GM23338 (cell line): ENCODE results near the gene SH2D1A. TPM values are rescaled to one million over a fixed set of nuclear protein-coding genes. Genes with fewer than 3 reads are reported as not detected.

Experiments
- EZH2 ChIP-seq: fragments of 200-600 bp; sonication (generic); IDR thresholded peaks from one replicate; pipeline ENCODE4 v1.8.0; 2017; ENCODE audit warnings: antibody characterized with exemption, mild to moderate bottlenecking, low read depth; ENCODE audit not compliant: unreplicated experiment
- EZH2phosphoT487 ChIP-seq: fragments of 200-600 bp; sonication (generic); IDR thresholded peaks from one replicate; pipeline ENCODE4 v1.8.1; 2018; ENCODE audit warnings: antibody characterized with exemption; ENCODE audit not compliant: unreplicated experiment
- JUNB ChIP-seq: IDR thresholded peaks from one replicate; pipeline ENCODE4 v1.6.1; 2016; ENCODE audit warnings: antibody characterized with exemption; ENCODE audit not compliant: unreplicated experiment
- NANOG ChIP-seq: IDR thresholded peaks from 2 replicates; pipeline ENCODE4 v1.6.1; 2016; ENCODE audit warnings: antibody characterized with exemption, borderline replicate concordance
- STAT1 ChIP-seq: IDR thresholded peaks from one replicate; pipeline ENCODE4 v1.6.1; 2016; ENCODE audit warnings: antibody characterized with exemption; ENCODE audit not compliant: unreplicated experiment
- ZNF114 ChIP-seq: fragments of 250-450 bp; sonication (Bioruptor Pico); IDR thresholded peaks from 2 replicates; pipeline ENCODE4 v1.5.0; 2020; ENCODE audit warnings: mild to moderate bottlenecking, moderate library complexity
- polyA plus RNA-seq: library from polyadenylated mRNA; unstranded; fragments of >200 nt; fragmentation: Nextera tagmentation; extraction: Ambion mirVana; gene quantifications from 2 replicates; pipeline ENCODE4 v1.2.1, GENCODE V29; 2016
- small RNA-seq: library from RNA; depleted of rRNA; stranded (forward); fragments of <200 nt; gene quantifications from one replicate; pipeline ENCODE3, GENCODE V24; 2014; ENCODE audit warnings: low replicate concordance
- total RNA-seq: library from RNA; depleted of rRNA; stranded (reverse); fragments of >200 nt; shearing (Covaris generic); gene quantifications from 2 replicates; pipeline ENCODE4 v1.2.3, GENCODE V29; 2014; rRNA removed
- TF ChIP-seq, protein P1 (sequence below): IDR thresholded peaks from one replicate; pipeline ENCODE4 v1.6.1; 2018; ENCODE audit warnings: antibody characterized with exemption; ENCODE audit not compliant: unreplicated experiment
- TF ChIP-seq, protein P2 (sequence below): fragments of 250-450 bp; sonication (Bioruptor Pico); IDR thresholded peaks from 2 replicates; pipeline ENCODE4 v1.5.0; 2020; ENCODE audit warnings: mild to moderate bottlenecking, moderate library complexity

Gene SH2D1A
- total and polyA plus RNA-seq, 2 experiments from 2014 or later, result not detected

DNA sequence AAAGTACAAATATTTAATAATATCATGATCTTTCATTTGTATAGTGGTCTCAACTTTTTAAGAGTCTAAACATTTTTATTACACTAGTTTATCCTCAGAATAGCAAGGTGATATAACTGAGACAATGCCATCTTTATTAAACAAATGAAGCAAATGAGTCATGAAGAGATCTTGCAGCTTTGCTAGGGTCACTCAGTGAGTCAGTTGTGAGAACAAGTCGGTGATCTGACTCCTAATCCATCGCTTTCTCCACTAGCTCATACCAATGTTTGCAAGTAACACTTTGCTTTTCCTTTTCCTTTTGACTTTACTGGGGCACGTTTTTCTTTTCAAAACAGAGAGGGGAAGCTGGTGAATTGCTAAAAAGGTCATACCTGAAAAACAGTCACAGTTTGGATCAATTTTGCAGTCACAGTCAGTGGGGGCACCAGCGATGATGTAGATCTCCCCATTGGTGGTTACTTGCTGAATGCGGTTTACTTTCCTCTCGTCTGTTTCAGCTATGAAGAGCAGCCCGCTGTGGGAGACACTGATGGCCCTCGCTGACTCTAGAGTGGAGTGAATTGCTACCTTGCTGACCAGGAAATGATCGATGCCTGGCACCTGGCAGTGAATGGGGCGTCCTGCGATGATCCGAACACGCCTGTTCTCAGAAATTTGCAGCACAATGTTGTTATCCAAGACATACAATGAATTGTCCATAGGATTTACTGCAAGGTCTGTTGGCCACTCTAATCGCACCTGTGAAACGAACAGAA lies 75.7 kb downstream of the SH2D1A start (continued):
- TF ChIP-seq, protein P1, sequence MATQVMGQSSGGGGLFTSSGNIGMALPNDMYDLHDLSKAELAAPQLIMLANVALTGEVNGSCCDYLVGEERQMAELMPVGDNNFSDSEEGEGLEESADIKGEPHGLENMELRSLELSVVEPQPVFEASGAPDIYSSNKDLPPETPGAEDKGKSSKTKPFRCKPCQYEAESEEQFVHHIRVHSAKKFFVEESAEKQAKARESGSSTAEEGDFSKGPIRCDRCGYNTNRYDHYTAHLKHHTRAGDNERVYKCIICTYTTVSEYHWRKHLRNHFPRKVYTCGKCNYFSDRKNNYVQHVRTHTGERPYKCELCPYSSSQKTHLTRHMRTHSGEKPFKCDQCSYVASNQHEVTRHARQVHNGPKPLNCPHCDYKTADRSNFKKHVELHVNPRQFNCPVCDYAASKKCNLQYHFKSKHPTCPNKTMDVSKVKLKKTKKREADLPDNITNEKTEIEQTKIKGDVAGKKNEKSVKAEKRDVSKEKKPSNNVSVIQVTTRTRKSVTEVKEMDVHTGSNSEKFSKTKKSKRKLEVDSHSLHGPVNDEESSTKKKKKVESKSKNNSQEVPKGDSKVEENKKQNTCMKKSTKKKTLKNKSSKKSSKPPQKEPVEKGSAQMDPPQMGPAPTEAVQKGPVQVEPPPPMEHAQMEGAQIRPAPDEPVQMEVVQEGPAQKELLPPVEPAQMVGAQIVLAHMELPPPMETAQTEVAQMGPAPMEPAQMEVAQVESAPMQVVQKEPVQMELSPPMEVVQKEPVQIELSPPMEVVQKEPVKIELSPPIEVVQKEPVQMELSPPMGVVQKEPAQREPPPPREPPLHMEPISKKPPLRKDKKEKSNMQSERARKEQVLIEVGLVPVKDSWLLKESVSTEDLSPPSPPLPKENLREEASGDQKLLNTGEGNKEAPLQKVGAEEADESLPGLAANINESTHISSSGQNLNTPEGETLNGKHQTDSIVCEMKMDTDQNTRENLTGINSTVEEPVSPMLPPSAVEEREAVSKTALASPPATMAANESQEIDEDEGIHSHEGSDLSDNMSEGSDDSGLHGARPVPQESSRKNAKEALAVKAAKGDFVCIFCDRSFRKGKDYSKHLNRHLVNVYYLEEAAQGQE, result no peak
- TF ChIP-seq EZH2 (no peak), EZH2phosphoT487 (no peak), STAT1 (no peak), ZNF114 (CRISPR knock-in tag) (no peak), JUNB (no peak), NANOG (no peak)
- TF ChIP-seq, protein P2, sequence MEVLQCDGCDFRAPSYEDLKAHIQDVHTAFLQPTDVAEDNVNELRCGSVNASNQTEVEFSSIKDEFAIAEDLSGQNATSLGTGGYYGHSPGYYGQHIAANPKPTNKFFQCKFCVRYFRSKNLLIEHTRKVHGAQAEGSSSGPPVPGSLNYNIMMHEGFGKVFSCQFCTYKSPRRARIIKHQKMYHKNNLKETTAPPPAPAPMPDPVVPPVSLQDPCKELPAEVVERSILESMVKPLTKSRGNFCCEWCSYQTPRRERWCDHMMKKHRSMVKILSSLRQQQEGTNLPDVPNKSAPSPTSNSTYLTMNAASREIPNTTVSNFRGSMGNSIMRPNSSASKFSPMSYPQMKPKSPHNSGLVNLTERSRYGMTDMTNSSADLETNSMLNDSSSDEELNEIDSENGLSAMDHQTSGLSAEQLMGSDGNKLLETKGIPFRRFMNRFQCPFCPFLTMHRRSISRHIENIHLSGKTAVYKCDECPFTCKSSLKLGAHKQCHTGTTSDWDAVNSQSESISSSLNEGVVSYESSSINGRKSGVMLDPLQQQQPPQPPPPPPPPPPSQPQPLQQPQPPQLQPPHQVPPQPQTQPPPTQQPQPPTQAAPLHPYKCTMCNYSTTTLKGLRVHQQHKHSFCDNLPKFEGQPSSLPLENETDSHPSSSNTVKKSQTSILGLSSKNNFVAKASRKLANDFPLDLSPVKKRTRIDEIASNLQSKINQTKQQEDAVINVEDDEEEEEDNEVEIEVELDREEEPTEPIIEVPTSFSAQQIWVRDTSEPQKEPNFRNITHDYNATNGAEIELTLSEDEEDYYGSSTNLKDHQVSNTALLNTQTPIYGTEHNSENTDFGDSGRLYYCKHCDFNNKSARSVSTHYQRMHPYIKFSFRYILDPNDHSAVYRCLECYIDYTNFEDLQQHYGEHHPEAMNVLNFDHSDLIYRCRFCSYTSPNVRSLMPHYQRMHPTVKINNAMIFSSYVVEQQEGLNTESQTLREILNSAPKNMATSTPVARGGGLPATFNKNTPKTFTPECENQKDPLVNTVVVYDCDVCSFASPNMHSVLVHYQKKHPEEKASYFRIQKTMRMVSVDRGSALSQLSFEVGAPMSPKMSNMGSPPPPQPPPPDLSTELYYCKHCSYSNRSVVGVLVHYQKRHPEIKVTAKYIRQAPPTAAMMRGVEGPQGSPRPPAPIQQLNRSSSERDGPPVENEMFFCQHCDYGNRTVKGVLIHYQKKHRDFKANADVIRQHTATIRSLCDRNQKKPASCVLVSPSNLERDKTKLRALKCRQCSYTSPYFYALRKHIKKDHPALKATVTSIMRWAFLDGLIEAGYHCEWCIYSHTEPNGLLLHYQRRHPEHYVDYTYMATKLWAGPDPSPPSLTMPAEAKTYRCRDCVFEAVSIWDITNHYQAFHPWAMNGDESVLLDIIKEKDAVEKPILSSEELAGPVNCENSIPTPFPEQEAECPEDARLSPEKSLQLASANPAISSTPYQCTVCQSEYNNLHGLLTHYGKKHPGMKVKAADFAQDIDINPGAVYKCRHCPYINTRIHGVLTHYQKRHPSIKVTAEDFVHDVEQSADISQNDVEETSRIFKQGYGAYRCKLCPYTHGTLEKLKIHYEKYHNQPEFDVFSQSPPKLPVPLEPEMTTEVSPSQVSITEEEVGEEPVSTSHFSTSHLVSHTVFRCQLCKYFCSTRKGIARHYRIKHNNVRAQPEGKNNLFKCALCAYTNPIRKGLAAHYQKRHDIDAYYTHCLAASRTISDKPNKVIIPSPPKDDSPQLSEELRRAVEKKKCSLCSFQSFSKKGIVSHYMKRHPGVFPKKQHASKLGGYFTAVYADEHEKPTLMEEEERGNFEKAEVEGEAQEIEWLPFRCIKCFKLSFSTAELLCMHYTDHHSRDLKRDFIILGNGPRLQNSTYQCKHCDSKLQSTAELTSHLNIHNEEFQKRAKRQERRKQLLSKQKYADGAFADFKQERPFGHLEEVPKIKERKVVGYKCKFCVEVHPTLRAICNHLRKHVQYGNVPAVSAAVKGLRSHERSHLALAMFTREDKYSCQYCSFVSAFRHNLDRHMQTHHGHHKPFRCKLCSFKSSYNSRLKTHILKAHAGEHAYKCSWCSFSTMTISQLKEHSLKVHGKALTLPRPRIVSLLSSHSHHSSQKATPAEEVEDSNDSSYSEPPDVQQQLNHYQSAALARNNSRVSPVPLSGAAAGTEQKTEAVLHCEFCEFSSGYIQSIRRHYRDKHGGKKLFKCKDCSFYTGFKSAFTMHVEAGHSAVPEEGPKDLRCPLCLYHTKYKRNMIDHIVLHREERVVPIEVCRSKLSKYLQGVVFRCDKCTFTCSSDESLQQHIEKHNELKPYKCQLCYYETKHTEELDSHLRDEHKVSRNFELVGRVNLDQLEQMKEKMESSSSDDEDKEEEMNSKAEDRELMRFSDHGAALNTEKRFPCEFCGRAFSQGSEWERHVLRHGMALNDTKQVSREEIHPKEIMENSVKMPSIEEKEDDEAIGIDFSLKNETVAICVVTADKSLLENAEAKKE, result no peak

Small RNA genes within 50 kb of the gene (small RNA-seq; reads per million reads assigned to genes)
- gene AL022718.1, result 0.10 reads per million

Other genes starting within 250 kb of the SH2D1A start
- 0.12 TPM in 1 of 2 replicates, not detected in the other for gene TEX13D, start 13.9 kb upstream of the SH2D1A start, total RNA-seq
- gene TEX13D, start 13.9 kb upstream of the SH2D1A start, polyA plus RNA-seq, result not detected in 2 replicates